PFSK-1 (cell line): ENCODE measurements around the gene CCDC134.

Experiments
- FOXP2 ChIP-seq: optimal IDR thresholded peaks from 2 replicates; pipeline ENCODE3; 2011; ENCODE audit warnings: borderline replicate concordance, control low read depth, inconsistent platforms; ENCODE audit not compliant: insufficient read depth; ENCODE audit errors: extremely low read length, extremely low read depth
- POLR2AphosphoS5 ChIP-seq: IDR thresholded peaks from 2 replicates; pipeline ENCODE4 v1.6.1; 2012; ENCODE audit warnings: low read depth, mild to moderate bottlenecking, control low read depth, low read length, moderate library complexity
- SIN3A ChIP-seq: IDR thresholded peaks from 2 replicates; pipeline ENCODE4 v1.6.1; 2012; ENCODE audit warnings: mild to moderate bottlenecking, low read length, moderate library complexity, borderline replicate concordance; ENCODE audit not compliant: insufficient read depth
- TAF1 ChIP-seq: IDR thresholded peaks from 2 replicates; pipeline ENCODE4 v1.6.1; 2012; ENCODE audit warnings: low read length, control low read depth, borderline replicate concordance; ENCODE audit not compliant: insufficient read depth
- TF ChIP-seq, protein P1 (sequence below), 2 experiments: IDR thresholded peaks; 2 replicates each; pipeline versions ENCODE4 v1.6.1 to v1.8.0; 2011 to 2012; ENCODE audit warnings: low read depth in 2 of 2, low read length in 2 of 2, control low read depth in 1 of 2, inconsistent platforms in 1 of 2, mild to moderate bottlenecking in 1 of 2, moderate library complexity in 1 of 2; ENCODE audit not compliant: insufficient read depth in 1 of 2

CCDC134 gene

GRCh38 chr22:41857860-41858199, 57.4 kb downstream of the CCDC134 start:
- TF ChIP-seq FOXP2, result no peak
- no peak for TF ChIP-seq TAF1
- no peak for TF ChIP-seq POLR2AphosphoS5
- TF ChIP-seq, protein P1, sequence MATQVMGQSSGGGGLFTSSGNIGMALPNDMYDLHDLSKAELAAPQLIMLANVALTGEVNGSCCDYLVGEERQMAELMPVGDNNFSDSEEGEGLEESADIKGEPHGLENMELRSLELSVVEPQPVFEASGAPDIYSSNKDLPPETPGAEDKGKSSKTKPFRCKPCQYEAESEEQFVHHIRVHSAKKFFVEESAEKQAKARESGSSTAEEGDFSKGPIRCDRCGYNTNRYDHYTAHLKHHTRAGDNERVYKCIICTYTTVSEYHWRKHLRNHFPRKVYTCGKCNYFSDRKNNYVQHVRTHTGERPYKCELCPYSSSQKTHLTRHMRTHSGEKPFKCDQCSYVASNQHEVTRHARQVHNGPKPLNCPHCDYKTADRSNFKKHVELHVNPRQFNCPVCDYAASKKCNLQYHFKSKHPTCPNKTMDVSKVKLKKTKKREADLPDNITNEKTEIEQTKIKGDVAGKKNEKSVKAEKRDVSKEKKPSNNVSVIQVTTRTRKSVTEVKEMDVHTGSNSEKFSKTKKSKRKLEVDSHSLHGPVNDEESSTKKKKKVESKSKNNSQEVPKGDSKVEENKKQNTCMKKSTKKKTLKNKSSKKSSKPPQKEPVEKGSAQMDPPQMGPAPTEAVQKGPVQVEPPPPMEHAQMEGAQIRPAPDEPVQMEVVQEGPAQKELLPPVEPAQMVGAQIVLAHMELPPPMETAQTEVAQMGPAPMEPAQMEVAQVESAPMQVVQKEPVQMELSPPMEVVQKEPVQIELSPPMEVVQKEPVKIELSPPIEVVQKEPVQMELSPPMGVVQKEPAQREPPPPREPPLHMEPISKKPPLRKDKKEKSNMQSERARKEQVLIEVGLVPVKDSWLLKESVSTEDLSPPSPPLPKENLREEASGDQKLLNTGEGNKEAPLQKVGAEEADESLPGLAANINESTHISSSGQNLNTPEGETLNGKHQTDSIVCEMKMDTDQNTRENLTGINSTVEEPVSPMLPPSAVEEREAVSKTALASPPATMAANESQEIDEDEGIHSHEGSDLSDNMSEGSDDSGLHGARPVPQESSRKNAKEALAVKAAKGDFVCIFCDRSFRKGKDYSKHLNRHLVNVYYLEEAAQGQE (IDR thresholded peaks at IDR 0.05; ENCODE audit: insufficient read depth in 1 of 2, low read depth in 2 of 2, low read length in 2 of 2), result no peak
- TF ChIP-seq SIN3A, result no peak

DNA sequence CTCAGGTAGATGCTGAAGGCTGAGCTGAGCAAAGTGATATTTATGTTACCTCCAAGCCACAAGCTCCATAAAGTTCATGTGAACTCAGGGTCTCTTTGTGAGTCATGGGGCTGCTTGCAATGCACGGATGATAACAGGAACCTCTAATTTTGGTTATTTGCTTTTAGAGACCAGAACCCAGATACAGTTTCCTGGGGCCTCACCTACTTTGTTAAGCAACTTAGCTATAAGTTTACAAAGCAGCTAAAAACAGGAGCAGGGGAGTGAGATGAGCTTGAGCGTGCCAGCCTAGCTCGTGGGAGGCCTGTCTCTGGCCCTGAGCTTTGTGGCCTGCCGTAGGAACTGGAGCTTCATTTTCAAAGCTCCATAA, 61.7 kb downstream of the CCDC134 start:
- TF ChIP-seq, protein P1 (IDR thresholded peaks at IDR 0.05; ENCODE audit: insufficient read depth in 1 of 2, low read depth in 2 of 2, low read length in 2 of 2), result no peak
- no peak for TF ChIP-seq FOXP2
- TF ChIP-seq SIN3A, result no peak
- TF ChIP-seq TAF1, result no peak
- no peak for TF ChIP-seq POLR2AphosphoS5

- TF ChIP-seq SIN3A (no peak), TAF1 (no peak)
These were observed 62.2 kb downstream of the CCDC134 start for GRCh38 chr22:41862530-41863266.

- TF ChIP-seq TAF1 (no peak), SIN3A (no peak), POLR2AphosphoS5 (no peak), FOXP2 (no peak)
- TF ChIP-seq, protein P1 (IDR thresholded peaks at IDR 0.05; ENCODE audit: insufficient read depth in 1 of 2, low read depth in 2 of 2, low read length in 2 of 2), result no peak
These were observed 63.0 kb downstream of the CCDC134 start for GRCh38 chr22:41863472-41863871.

DNA sequence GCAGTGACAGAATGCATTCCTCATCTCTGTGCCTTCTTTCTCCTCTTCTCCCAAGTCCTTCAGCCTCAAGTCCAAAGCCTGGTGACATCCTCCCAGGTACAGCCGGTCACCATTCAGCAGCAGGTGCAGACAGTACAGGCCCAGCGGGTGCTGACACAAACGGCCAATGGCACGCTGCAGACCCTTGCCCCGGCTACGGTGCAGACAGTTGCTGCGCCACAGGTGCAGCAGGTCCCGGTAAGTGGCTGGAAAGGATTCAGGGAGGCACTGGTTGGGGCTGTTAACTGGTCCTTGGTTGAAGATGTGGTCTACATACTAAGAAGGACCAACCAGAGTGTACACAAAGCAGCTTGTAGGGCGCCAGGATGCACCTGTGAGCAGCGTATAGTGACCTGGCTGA, 68.1 kb downstream of the CCDC134 start:
- TF ChIP-seq TAF1 (no peak), FOXP2 (no peak), POLR2AphosphoS5 (no peak)
- TF ChIP-seq, protein P1 (IDR thresholded peaks at IDR 0.05; ENCODE audit: insufficient read depth in 1 of 2, low read depth in 2 of 2, low read length in 2 of 2), result no peak
